GM21717 (cell line): Measurements from ENCODE around the gene ELL.

Source experiments
- ATAC-seq: cut with Tn5 transposase; IDR thresholded peaks from one replicate; pipeline ENCODE4 v1.9.1; 2021; ENCODE audit warnings: mild to moderate bottlenecking, moderate library complexity; ENCODE audit not compliant: unreplicated experiment

The ELL gene

DNA sequence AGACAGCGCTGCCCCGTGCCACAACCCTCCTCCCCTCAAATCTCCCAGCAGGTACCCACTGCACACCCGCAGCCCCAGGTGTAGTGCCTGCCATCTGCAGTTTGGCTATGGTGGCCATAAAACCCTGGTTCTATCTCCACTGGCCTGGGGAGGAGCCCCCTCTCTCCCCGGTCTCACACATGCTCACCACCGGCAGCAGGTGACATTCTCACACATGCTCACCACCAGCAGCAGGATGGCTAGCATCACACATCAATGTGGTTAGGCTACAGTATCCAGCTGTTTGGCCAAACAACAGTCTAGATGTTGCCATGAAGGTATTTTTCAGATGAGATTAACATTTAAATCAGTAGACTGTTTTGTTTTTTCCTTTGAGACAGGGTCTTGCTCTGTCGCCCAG, 31.1 kb downstream of the ELL start:
- ATAC-seq = no peak

DNA sequence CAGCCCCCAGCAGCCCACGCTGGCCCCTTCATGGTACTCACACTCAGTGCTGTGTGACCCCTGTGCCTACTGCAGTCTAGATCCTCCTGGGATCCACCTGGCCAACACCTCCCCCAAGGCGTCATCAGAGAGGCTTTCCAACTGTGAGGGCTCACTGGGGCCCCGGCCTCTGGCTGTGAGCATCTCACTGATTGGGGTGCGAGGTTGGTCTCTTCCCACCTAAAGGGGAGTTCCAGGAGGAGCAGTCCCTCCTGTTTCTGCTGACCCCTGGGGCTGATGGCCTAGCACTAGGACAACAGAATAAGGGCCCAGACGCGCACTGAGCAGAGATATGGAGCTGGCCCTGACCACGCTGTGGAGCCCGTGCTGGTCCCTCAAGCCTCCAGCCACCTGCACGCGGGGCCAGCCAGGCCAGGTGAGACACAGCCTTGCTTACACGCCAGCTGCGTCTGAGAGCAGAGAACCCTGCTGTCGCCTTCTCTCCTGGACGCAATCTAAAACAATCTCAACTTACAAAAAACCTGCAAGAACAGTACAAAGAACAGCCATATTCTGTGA, 32.2 kb downstream of the ELL start:
- ATAC-seq = no peak

DNA sequence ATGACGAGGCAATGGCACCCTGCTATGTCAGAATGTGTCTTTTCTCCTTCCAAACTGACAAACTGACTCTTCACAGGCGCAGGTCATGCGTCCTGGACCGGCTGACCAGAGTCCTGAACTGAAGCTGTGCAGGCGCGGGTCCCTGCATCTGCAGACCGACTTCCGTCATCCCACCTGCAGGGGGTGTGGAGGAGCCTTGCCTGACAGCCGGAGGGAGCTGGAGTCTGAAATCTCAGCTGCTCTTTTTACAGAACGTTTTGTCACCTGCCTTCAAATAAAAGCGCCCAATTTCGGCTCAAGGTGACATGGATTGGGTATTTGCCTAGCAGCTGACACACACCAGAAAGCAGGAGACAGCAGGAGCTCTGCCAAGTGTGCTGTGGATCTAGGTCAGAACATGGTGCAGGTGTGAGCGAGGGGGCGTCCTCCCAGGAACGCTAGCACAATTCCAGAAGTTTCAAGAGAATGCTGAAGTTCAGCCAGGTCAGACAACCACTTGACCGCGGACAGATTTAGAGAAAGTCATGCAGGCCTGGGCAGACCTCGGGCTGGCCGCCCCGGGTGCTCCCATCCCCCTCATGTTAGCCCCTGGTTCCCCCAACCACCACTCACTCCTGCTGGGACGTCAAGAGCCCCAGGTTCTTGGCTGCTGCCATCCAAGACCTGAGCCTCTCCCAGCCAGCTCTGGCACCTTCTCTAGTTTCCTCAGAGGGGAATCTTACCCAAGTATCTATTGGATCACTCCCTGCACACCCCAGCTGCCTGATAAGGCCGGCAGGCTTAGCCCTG, 32.8 kb downstream of the ELL start:
- no peak for ATAC-seq

DNA sequence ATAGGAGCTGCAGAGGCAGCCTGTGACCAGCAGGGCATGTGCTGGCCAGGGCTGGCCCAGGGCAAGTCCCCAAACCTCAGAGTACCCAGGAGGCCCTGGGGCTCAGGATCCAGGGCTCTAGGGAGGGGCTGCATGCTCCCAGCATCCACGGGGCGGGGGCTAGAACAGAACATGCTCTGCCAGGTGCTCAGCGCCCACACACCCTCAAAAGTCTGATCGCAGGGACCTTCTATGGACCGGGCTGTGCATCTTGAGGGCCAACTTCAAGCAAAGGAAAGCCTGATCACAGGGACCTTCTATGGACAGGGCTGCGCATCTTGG, 33.5 kb downstream of the ELL start:
- ATAC-seq = no peak

DNA sequence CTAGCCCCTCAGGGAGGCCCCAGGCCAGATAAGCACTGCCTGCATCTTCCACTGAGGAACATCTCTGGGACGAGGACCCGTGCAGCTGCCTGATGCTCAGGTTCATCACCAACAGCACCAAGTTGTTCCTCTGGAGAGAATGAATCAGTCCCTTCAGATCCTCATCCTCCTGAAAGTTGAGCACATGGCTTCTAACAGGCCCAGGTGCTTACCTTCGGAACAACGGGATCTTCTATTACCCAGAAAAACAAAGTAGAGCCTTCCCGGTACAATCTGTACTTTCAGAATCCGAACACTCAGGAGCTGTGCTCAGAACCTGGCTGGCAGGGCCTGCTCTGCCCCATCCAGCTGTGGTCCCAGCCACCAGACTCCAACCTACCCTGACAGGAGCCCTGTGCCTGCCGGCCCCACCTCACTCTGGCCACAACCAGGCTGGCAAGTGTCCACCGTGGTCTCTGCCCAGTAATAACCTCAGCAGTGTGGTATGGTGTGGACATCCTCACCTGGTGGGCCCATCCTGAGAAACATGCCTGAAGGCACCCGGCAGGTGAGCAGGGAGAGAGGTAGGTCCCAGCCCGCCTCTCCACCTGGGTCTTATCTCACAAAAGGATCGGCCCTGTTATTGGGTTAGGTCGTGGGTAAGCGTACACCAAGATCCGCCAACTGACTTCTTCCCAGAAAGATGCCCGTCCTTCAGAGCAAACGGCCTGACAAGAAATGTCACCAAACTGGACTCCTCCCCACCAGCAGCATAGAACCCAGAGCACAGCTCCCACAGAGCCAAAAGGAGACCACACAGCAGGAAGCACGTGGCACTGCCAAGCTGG, 34.1 kb downstream of the ELL start:
- ATAC-seq = no peak

DNA sequence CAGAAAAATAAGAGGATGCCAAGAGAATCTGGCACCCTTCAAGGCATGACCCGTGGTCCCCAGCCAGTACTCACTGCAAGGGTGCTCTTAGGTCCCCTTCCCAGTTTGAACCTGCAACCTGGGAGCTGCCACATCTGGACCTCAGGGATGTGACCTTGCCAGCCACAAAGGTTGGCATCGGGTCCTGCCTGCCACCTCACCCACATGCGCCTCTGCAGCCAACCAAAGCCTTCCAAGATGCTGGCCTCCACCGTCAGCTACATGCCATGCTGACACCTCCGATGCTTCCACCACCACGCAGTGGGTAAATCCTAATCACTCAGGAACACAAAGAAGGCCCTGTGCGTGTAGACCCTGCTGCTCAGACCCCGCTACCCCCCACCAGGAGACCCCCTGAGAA, 35.1 kb downstream of the ELL start:
- ATAC-seq = no peak

DNA sequence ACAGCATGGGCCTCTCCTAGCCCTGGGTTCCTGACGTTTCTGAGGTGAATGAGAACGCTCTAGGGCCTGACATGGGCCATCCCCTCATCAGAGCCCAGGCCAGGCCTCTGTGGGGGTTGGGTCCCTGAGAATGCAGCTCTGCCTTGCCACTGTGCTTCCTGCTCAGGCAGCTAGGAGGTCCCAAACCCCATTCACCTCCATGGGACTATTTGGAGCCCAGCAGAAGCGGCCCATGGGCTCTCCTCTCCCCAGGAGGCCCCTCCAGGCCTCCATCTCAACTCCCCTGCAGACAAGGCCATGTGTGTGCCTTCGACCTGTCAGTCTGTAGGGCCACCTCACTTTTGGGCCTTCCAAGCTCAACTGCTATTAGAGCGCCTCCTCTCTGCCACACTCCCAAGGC, 36.9 kb downstream of the ELL start:
- ATAC-seq = no peak

DNA sequence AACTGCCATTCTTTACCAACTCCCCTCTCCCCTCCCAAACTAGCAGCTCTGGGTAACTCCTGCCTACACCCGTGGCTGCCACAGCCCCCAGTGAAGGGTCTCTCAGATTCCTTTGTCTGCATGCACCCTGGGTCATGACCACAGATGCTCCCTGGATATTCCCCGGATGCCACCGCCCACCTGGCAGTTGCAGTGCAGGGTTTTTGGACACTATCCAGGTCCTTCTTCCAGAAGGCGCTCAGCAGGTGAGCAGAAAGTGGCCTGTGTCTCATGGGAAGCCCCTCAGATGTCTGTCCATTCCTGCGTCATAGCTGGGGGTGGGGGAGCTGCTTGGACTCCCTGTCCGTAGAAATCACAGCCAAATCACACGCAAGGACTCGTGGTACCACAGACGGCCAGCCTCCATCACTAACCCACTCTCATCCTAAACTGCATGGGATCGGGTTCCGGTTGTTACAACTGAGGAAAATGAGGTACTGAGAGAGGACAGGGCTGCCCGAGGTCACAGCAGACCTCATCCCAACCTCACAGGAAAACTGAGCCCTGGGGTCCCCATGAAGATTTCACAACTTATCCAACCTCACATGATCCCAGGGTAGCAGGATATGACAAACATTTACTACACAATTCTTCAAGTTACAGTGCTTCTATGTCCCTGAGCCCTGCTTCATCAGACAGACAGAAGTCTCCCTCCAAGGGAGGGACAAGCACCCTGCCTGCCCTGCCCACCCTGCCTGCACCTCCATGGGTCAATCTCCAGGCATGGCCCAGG, 38.6 kb downstream of the ELL start:
- no peak for ATAC-seq

DNA sequence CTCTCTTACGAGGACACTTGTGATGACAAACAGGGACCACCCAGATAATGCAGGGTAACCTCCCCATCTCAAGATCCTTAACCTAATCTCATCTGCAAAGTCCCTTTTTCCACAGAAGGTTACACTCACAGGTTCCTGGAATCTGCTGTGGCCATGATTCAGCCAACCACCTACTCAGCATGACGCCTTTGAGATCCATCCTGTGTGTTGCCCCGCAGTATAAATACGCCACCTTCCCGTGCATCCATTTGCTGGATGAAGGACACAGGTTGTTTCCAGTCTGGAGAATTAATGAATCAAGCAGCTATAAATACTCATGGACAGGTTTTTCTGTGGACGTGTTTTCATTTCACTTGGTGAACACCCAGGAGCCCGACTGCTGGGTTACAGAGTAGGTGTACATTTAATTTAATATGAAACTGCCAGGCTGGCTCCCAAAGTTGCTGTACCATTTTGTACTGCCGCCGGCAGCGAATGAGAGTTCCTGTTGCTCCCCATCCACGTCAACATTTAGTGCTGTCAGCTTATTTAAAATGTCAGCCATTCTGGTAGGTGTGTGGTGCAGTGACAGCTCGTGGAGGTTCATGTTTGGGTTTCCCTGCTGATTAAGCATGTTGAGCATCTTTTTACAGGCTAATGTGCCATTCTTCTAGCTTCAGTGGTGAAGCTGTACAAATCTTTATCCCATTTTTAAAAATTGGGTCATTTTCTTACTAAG, 40.2 kb downstream of the ELL start:
- ATAC-seq = no peak

DNA sequence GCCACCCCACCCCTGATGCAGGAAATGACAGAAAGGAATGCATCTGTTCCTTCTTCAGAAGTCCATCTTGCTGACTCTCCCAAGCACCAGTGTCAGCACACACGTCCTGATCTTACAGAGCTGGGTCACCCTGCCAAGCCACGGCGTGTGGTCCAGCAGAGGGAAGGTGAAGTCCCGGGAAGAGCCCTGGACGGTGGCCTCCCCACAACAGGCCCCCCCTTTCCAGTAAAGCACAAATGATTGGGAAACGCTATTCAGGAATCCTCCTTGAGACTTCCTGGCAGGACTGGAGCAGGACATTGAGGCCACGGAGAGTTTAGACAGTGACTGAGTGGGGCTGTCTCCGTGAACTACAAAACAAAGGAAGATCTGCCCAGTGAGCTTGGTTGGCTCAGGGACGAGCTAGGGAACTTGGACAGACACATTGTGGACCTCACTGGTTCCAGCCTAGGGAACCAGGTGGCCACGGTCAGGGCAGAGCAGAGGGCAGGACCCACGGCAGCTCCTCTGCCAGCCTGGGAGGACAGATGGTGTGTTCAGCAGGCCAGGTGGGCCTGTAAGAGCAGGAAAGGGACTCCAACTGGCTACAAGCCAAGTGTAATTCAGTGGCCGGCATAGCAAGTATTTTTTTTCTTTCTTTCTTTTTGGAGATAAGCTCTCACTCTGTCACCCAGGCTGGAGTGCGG, 41.7 kb downstream of the ELL start:
- no peak for ATAC-seq

DNA sequence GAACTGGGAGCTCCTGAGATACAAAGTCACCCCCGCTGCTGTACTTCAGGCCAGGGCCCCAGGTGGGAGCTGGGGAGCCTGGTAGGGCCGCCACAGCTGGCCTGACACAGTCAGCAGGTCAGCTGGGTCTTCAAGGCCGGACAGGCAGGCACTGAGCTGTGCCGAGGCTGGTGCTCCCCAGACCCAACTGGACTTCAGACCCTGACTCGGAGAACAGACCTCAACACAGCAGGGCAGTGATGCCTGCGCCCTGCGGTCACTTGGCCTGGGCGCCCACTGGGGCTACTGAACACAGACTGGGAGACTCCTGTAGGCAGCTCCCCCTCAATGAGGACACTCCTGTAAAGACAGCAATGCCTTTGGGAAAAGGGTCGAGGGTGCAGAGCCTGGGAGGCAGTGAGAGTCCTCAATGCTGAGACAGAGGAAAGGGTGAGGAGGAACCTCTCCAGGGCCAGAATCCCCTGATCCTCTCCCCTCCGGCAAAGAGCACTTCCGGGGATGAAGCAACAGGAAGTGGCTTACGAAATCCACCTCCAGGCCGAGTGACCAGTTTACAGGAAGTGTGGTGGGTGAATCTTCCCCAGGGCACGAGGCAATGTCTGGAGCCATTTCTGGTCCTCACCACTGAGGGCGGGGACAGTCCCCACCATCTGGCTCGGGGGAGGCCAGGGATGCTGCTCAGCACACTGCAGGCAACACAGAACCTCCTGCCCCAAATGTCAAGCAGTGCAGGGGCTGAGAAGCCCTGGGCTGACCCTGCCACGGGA, 43.1 kb downstream of the ELL start:
- no peak for ATAC-seq

DNA sequence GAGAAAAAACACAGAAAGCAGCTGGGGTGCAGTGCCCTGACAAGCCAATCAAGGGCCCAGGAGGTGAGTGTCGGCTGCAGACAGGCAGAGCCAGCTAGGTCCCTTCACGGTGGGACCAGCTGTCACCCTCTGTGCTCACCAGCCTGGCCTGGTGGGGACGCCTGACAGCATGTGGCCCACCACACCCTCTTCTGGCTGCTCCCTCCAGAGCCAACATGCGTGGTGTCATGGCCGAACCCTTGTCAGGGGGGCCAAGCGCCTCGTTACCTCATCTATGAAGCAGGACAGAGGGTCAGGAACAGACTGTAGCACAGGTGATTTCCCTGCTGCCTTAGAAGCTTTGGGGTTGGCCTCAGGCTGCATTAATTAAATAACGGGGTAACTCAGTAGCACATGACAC, 43.9 kb downstream of the ELL start:
- no peak for ATAC-seq

DNA sequence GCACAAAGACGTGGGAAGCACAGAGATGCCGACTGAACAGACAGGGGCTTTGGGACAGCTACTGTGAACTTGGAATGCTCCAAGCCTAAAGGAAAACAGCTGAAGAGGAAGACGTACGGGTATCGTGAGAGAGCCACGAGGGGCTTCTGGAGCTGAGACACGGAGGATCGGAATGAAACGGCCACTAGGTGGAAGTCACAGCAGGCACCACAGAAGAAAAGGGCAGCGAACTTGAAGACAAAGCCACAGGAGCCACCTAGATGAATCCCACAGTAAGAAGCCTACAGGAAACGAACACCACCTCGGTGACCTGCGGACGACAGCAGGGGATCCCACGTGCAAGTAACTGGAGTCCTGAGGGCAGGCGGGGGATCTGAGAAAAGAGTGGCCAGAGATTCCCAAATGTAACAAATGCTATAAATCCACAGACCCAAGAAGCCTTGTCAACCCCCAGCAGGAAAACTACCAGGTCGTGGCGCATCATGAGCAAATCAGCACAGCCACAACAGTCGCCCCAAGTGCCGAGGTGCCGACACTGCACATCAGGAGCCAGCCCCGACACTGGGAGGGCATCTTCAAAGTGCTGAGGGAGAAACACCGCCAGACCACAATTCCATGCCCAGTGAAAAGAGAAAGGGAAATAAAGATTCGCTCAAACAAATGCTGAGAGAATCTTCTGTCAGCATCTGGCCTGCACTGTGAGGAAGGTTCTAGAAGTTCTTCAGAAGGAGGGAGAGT, 44.7 kb downstream of the ELL start:
- ATAC-seq = no peak

DNA sequence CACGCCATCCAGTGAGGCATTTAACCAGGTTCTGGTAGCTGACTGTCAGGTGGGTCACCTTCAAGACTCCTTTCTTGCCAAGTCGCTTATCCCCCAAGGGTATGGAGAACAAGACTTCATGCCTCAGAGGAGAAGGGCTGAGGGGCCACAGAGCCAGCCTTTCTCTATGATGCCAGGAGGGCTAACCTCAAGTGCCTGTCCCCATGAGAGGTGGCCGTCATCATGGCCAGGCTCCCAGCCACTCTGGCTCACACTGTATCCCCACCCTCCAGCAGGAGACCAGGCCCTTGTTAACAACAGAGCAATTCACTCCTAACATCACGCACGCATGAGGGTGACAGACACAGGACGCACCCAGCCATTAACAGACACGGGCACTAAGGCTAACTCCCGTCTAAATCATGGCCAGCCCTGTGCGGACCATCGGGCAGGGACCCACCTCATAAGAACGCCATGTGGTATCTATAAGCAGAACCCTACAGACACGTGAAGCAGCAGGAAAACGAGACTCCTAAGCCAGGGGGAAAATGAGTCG, 45.3 kb downstream of the ELL start:
- ATAC-seq = no peak

DNA sequence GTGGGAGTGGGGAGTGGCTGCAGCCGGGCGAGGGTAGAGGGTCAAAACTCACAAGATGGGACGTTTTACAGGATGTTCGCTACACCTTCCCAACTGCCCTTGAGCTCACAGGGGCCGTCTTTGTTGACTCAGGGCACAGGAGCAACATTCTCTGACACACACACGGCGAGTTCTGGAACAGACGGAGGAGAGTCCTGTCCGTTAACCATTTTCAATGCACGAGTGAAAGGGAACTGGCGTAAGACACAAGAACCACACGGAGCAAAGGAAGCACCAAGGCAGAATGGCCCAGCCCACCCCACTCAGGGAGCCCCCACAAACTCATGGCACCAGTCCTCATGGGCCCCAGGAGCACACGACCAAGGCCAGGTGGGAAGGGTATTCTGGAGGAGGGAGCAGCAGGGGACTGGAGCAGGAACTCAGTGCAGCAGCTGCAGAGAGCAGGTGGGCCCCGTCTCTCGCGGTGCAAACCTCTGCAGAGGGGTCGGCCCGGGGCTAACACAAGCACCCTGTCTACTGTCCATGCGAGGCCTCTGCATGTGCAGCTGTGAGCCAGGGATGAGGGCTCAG, 46.0 kb downstream of the ELL start:
- ATAC-seq = no peak

DNA sequence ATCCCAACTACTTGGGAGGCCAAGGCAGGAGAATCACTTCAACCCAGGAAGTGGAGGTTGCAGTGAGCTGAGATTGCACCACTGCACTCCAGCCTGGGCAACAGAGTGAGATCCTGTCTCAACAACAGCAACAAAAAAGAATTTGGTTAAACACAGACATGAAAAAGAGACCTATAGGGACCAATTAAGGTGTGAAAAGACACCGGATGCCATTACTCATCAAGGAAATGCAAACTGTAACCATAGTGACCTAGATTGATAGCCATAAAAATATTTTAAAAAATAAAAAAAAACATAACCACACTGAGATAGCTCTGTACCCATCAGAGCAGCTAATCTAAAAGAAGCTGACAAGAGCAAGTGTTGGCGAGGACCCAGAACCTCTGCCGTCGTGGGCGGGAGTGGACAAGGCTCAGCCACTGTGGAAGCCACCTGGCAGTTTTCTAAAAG, 46.8 kb downstream of the ELL start:
- ATAC-seq = no peak

DNA sequence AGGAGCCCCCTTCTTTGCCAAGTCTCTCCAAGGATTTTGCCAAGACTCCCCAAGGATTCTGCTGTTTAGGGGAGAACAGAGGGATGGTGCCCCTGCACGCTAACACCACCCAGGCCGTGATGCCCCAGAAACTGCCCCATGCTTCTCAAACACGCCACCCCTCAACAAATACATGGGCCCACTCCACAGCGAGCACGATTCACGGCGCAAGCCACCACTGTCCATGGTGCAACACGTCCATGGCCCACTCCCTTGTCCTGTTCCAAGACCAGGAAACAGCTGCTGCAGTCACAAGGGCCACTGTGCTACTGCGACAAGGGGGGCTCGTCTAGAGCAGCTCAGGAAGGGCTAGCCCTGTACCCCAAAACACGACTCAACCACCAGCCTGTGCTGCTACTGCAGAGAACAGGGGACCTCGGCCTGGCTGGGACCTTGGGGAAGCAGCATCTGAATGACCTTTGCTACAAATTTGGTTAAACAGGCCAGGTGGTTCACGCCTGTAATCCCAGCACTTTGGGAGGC, 47.4 kb downstream of the ELL start:
- ATAC-seq = no peak

DNA sequence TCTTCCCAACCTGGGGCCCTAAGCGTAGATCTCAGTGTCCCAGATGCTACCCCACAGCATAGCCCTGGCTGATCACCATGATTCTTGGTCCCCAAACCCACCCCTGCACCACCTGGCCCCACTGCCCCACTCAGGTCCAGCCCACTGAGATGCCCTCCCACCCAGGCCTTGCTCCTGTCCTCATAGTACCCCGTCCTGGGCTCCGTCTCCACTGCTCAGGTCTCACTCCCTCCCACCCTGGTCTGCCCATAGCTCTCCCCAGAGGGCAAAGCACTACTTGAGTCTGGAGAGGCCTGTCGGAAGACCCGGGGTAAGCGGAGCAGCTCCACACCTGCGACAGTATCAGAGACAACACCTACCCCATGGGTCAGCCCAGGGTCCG, 48.2 kb downstream of the ELL start:
- no peak for ATAC-seq
